ENCODE measurements around the gene SLC43A1. TPM values are rescaled to one million over a fixed set of nuclear protein-coding genes. Genes with fewer than 3 reads are reported as not detected.

Gene SLC43A1
- total RNA-seq, 2 donors from 2014 or later, result 8.4 to 9.1 TPM

GRCh38 chr11:57485217-57485990 is 30.1 kb downstream of the SLC43A1 start:
- H3K4me3 ChIP-seq (ENCODE audit: low read length), result no peak overlapping the region
- no peaks in the 10 kb centered on the region for H3K36me3 ChIP-seq (ENCODE audit: control insufficient read depth, insufficient read depth, low read length)
- H3K4me1 ChIP-seq (ENCODE audit: control insufficient read depth, insufficient read depth, low read length), result peaks cover 4% of the 10 kb centered on the region
- peaks cover 38% of the 10 kb centered on the region for H3K27me3 ChIP-seq (ENCODE audit: control insufficient read depth, insufficient read depth, low read length, poor library complexity, severe bottlenecking)
- H3K27ac ChIP-seq (ENCODE audit: low read depth, low read length), result no peak overlapping the region
- no peak overlapping the region for H3K9ac ChIP-seq (ENCODE audit: extremely low read depth, low read length, poor library complexity, severe bottlenecking)
- Mint-ChIP-seq H3K27me3 (ENCODE audit: insufficient read depth) (peaks cover 41% of the 10 kb centered on the region), H3K4me1 (peaks cover 10% of the 10 kb centered on the region), H3K4me3 (no peak overlapping the region), H3K27ac (no peak overlapping the region), H3K9me3 (no peaks in the 10 kb centered on the region), H3K36me3 (ENCODE audit: low read depth) (no peaks in the 10 kb centered on the region)
- DNase-seq, result no peak
- 93% methylated on average over 9 to 10 of the region's 10 CpGs for WGBS, 2 experiments (ENCODE audit: insufficient coverage in 1 of 2, insufficient read length in 1 of 2)
- H3K9me3 ChIP-seq (ENCODE audit: control insufficient read depth, low read length), result no peaks in the 10 kb centered on the region
- no peak for TF ChIP-seq CTCF (conservative IDR thresholded peaks at IDR 0.05)

DNA sequence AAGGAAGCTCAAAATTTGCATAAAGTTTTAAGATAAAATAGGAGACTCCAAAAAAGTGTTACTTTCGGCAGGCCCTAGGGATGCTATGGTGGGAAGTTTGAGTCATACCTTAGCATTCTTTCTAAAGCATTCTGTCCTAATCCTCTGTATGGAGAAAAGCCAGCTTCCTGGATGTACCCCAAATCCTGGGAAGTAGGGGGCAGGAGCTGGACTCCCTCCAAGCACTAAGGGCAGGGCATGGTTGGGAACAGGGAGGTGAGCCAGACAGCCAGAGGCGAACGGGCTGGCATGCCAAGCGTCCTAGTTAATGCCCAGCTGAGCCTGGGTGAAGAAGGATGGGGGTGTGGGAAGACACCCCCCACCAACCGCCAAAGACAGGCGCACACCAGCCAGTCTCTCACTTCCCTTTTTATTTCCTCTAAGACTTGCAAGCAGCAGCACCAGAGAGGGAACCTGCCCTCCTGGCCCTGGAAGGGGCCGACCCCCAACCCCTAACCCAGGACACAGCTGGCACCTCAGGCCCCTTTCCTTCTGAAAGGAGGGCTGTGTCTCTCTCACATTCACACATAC is 31.3 kb downstream of the SLC43A1 start:
- Mint-ChIP-seq H3K4me1 (peaks cover 13% of the 10 kb centered on the region), H3K27ac (no peak overlapping the region), H3K4me3 (no peak overlapping the region), H3K27me3 (ENCODE audit: insufficient read depth) (peaks cover 52% of the 10 kb centered on the region), H3K9me3 (no peaks in the 10 kb centered on the region), H3K36me3 (ENCODE audit: low read depth) (no peaks in the 10 kb centered on the region)
- Histone ChIP-seq H3K9me3 (ENCODE audit: control insufficient read depth, low read length) (no peaks in the 10 kb centered on the region), H3K9ac (ENCODE audit: extremely low read depth, low read length, poor library complexity, severe bottlenecking) (no peak overlapping the region), H3K27me3 (ENCODE audit: control insufficient read depth, insufficient read depth, low read length, poor library complexity, severe bottlenecking) (peaks cover 48% of the 10 kb centered on the region), H3K4me3 (ENCODE audit: low read length) (no peak overlapping the region), H3K27ac (ENCODE audit: low read depth, low read length) (no peak overlapping the region), H3K4me1 (ENCODE audit: control insufficient read depth, insufficient read depth, low read length) (peaks cover 4% of the 10 kb centered on the region), H3K36me3 (ENCODE audit: control insufficient read depth, insufficient read depth, low read length) (no peaks in the 10 kb centered on the region)
- no peak for TF ChIP-seq CTCF (conservative IDR thresholded peaks at IDR 0.05)
- no peak for DNase-seq
- WGBS, 2 experiments (ENCODE audit: insufficient coverage in 1 of 2, insufficient read length in 1 of 2), result 81% methylated on average over 7 of the region's 7 CpGs; no CpG with 5 or more reads in 1 of the 2 experiments

- H3K9ac ChIP-seq (ENCODE audit: extremely low read depth, low read length, poor library complexity, severe bottlenecking), result no peak overlapping the region
- peak overlapping the region; percentile 70 for H3K4me3 ChIP-seq (ENCODE audit: low read length)
Observed at GRCh38 chr11:57483562-57483918, 32.0 kb downstream of the SLC43A1 start.

More at GRCh38 chr11:57483562-57483918, 32.0 kb downstream of the SLC43A1 start:
- DNase-seq, result no peak
- Mint-ChIP-seq H3K9me3 (no peaks in the 10 kb centered on the region), H3K27ac (no peak overlapping the region), H3K36me3 (ENCODE audit: low read depth) (no peaks in the 10 kb centered on the region), H3K4me3 (peak overlapping the region; percentile 52), H3K27me3 (ENCODE audit: insufficient read depth) (peaks cover 59% of the 10 kb centered on the region), H3K4me1 (peaks cover 13% of the 10 kb centered on the region)
- H3K27me3 ChIP-seq (ENCODE audit: control insufficient read depth, insufficient read depth, low read length, poor library complexity, severe bottlenecking), result peaks cover 55% of the 10 kb centered on the region
- no peak overlapping the region for H3K27ac ChIP-seq (ENCODE audit: low read depth, low read length)
- WGBS, 2 experiments (ENCODE audit: insufficient coverage in 1 of 2, insufficient read length in 1 of 2), result 63 to 89% methylated on average over 2 to 3 of the region's 3 CpGs
- H3K9me3 ChIP-seq (ENCODE audit: control insufficient read depth, low read length), result no peaks in the 10 kb centered on the region
- no peak for TF ChIP-seq CTCF (conservative IDR thresholded peaks at IDR 0.05)
- no peaks in the 10 kb centered on the region for H3K36me3 ChIP-seq (ENCODE audit: control insufficient read depth, insufficient read depth, low read length)
- peaks cover 4% of the 10 kb centered on the region for H3K4me1 ChIP-seq (ENCODE audit: control insufficient read depth, insufficient read depth, low read length)

Data from endodermal cell (in vitro differentiated cells).